HG03575 (cell line): Measurements from ENCODE around the gene OLFML2A.
"Not testable (repeated sequence)": the region's sequence is repeated elsewhere in the genome, so short reads cannot be mapped to it uniquely, and the experiment has no call there.

ENCODE experiments used
- ATAC-seq: cut with Tn5 transposase; IDR thresholded peaks from one replicate; pipeline ENCODE4 v1.9.1; 2021; ENCODE audit not compliant: unreplicated experiment, insufficient number of reproducible peaks, low FRiP score; ENCODE audit errors: extremely low read depth

OLFML2A gene

GRCh38 chr9:124772877-124773276 is 4.1 kb upstream of the OLFML2A start:
- not testable (repeated sequence) for ATAC-seq

GRCh38 chr9:124773473-124774128 is 3.3 kb upstream of the OLFML2A start:
- ATAC-seq: no peak

- ATAC-seq: no peak
Observed at GRCh38 chr9:124774129-124774978, 2.6 kb upstream of the OLFML2A start.

- ATAC-seq: no peak
Observed at GRCh38 chr9:124776618-124776953, 347 bp upstream of the OLFML2A start.

GRCh38 chr9:124778575-124779367 is 1.8 kb downstream of the OLFML2A start:
- no peak for ATAC-seq

- no peak for ATAC-seq
Observed at GRCh38 chr9:124779368-124780059, 2.6 kb downstream of the OLFML2A start.

GRCh38 chr9:124780060-124780756 is 3.3 kb downstream of the OLFML2A start:
- ATAC-seq: no peak

GRCh38 chr9:124780757-124781151 is 3.8 kb downstream of the OLFML2A start:
- no peak for ATAC-seq

- ATAC-seq: no peak
Observed at GRCh38 chr9:124781967-124782660, 5.2 kb downstream of the OLFML2A start.

- ATAC-seq: no peak
Observed at GRCh38 chr9:124782661-124783574, 6.0 kb downstream of the OLFML2A start.

- no peak for ATAC-seq
Observed at GRCh38 chr9:124783830-124784229, 6.9 kb downstream of the OLFML2A start.

- no peak for ATAC-seq
Observed at GRCh38 chr9:124784509-124784908, 7.6 kb downstream of the OLFML2A start.

GRCh38 chr9:124786881-124787573 is 10.1 kb downstream of the OLFML2A start:
- ATAC-seq: no peak

- ATAC-seq: no peak
Observed at GRCh38 chr9:124788542-124789217, 11.7 kb downstream of the OLFML2A start.

- no peak for ATAC-seq
Observed at GRCh38 chr9:124789531-124789930, 12.6 kb downstream of the OLFML2A start.

GRCh38 chr9:124790301-124790700 is 13.4 kb downstream of the OLFML2A start:
- ATAC-seq: no peak
